NT2/D1 (cell line): ENCODE measurements around the gene IL22.
A peak's percentile ranks its signal among the peaks of the same experiment; 100 is the strongest.

Experiments used
- DNase-seq: peaks from one replicate; pipeline ENCODE4 v3.0.0-alpha.2; 2011; ENCODE audit warnings: low read depth, low spot score
- H3K27me3 ChIP-seq: 2 replicates; pipeline ENCODE4 v1.6.0; 2011; ENCODE audit warnings: mild to moderate bottlenecking; ENCODE audit not compliant: insufficient read length, insufficient read depth
- H3K36me3 ChIP-seq: 2 replicates; pipeline ENCODE4 v1.6.1; 2011; ENCODE audit warnings: mild to moderate bottlenecking, low read length, mixed read lengths; ENCODE audit not compliant: insufficient read depth, insufficient read length
- H3K4me1 ChIP-seq: 2 replicates; pipeline ENCODE4 v1.5.1; 2011; ENCODE audit not compliant: insufficient read depth, insufficient read length
- H3K4me3 ChIP-seq: 2 replicates; pipeline ENCODE4 v1.5.1; 2011; ENCODE audit warnings: low read depth; ENCODE audit not compliant: insufficient read length
- H3K9ac ChIP-seq: 2 replicates; pipeline ENCODE4 v1.6.0; 2011; ENCODE audit warnings: low read depth; ENCODE audit not compliant: insufficient read length
- H3K9me3 ChIP-seq: 2 replicates; pipeline ENCODE4 v1.5.1; 2011; ENCODE audit warnings: mild to moderate bottlenecking, low read length; ENCODE audit not compliant: insufficient read depth
- SUZ12 ChIP-seq: IDR thresholded peaks from 2 replicates; pipeline ENCODE4 v1.6.1; 2011; ENCODE audit not compliant: insufficient read length, insufficient read depth; ENCODE audit errors: extremely low read depth
- YY1 ChIP-seq: IDR thresholded peaks from 2 replicates; pipeline ENCODE4 v1.6.1; 2011; ENCODE audit not compliant: insufficient read length, insufficient read depth
- ZNF274 ChIP-seq: IDR thresholded peaks from 2 replicates; pipeline ENCODE4 v1.6.1; 2011; ENCODE audit warnings: mild to moderate bottlenecking, low read depth, low read length

Gene IL22

GRCh38 chr12:68231229-68231628, 22.2 kb downstream of the IL22 start:
- Histone ChIP-seq H3K4me1 (no peaks in the 10 kb centered on the region), H3K4me3 (no peak overlapping the region), H3K36me3 (no peaks in the 10 kb centered on the region), H3K9me3 (no peaks in the 10 kb centered on the region), H3K27me3 (no peaks in the 10 kb centered on the region), H3K9ac (no peak overlapping the region)
- TF ChIP-seq YY1 = no peak
- TF ChIP-seq ZNF274 = no peak
- no peak for TF ChIP-seq SUZ12
- DNase-seq = no peak

- Histone ChIP-seq H3K4me3 (no peak overlapping the region), H3K27me3 (no peaks in the 10 kb centered on the region), H3K9me3 (no peaks in the 10 kb centered on the region), H3K36me3 (no peaks in the 10 kb centered on the region), H3K4me1 (no peaks in the 10 kb centered on the region), H3K9ac (no peak overlapping the region)
- TF ChIP-seq ZNF274 (no peak), SUZ12 (no peak), YY1 (no peak)
- no peak for DNase-seq
Observed at GRCh38 chr12:68229956-68230355, 23.4 kb downstream of the IL22 start.

- TF ChIP-seq SUZ12 = no peak
- TF ChIP-seq YY1 = no peak
- TF ChIP-seq ZNF274 = no peak
- Histone ChIP-seq H3K4me3 (no peak overlapping the region), H3K9me3 (no peaks in the 10 kb centered on the region), H3K36me3 (no peaks in the 10 kb centered on the region), H3K9ac (no peak overlapping the region), H3K4me1 (no peaks in the 10 kb centered on the region), H3K27me3 (no peaks in the 10 kb centered on the region)
- no peak for DNase-seq
Observed at GRCh38 chr12:68227356-68227755, 26.0 kb downstream of the IL22 start.

GRCh38 chr12:68225576-68226476, 27.6 kb downstream of the IL22 start, which contains the start of gene IL26:
IL26 (minus strand) TSS chr12:68225810; CDS start chr12:68225756, 54 bp downstream.
- H3K4me3 ChIP-seq = no peak within 1 kb of the TSS
- H3K4me1 ChIP-seq = no peaks in the 10 kb centered on the region
- no peaks in the 10 kb centered on the region for H3K9me3 ChIP-seq
- no peak for DNase-seq
- H3K9ac ChIP-seq = no peak within 1 kb of the TSS
- no peaks in the 10 kb centered on the region for H3K36me3 ChIP-seq
- H3K27me3 ChIP-seq = no peaks in the 10 kb centered on the region
- TF ChIP-seq YY1 (no peak), SUZ12 (no peak), ZNF274 (no peak)

GRCh38 chr12:68224613-68225285, 28.7 kb downstream of the IL22 start:
- Histone ChIP-seq H3K9ac (no peak overlapping the region), H3K4me3 (no peak overlapping the region), H3K9me3 (no peaks in the 10 kb centered on the region), H3K27me3 (no peaks in the 10 kb centered on the region), H3K36me3 (no peaks in the 10 kb centered on the region), H3K4me1 (no peaks in the 10 kb centered on the region)
- no peak for DNase-seq
- TF ChIP-seq SUZ12 (no peak), YY1 (no peak), ZNF274 (no peak)

- peak; percentile 89 for DNase-seq
- Histone ChIP-seq H3K4me1 (no peaks in the 10 kb centered on the region), H3K4me3 (no peak overlapping the region), H3K9ac (no peak overlapping the region), H3K36me3 (no peaks in the 10 kb centered on the region), H3K9me3 (no peaks in the 10 kb centered on the region), H3K27me3 (no peaks in the 10 kb centered on the region)
- TF ChIP-seq SUZ12 (no peak), ZNF274 (no peak), YY1 (no peak)
Observed at GRCh38 chr12:68223067-68223747, 30.2 kb downstream of the IL22 start.
